ENCODE measurements around the gene CLDND2. TPM values are rescaled to one million over a fixed set of nuclear protein-coding genes. Genes with fewer than 3 reads are reported as not detected.

Gene CLDND2
- total RNA-seq, 3 donors from 2014 or later, result 1.3 to 2.1 (median 1.3) TPM

DNA sequence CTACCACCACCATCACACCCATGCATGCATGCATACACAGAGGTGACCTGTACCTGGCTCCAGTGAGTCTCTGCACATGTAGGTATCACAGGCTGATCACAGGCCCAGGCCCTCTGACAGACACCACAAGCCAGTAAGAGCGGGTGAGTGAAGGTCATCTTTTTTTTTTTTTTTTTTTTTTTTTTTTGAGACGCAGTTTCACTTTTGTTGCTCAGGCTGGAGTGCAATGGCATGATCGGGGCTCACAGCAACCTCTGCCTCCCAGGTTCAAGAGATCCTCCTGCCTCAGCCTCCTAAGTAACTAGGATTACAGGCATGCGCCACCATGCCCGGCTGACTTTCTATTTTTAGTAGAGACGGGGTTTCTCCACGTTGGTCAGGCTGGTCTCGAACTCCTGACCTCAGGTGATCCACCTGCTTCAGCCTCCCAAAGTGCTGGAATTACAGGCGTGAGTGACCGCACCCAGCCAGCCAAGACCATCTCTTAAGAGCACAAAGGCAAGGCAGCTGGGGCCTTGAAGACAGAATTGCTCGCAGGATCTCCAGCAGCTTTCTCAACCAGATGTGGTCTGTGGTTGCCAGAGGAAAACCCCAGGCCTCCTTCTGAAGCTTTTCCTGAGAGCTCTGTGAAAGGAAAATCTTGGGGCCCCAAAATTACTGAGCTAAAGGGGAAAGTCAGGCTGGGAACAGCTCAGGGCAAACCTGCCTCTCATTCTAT is 6.9 kb upstream of the CLDND2 start:
- intact Hi-C loops (cut with DNase I, micrococcal nuclease), result no loop called here
- DNase-seq (no peak), ATAC-seq (no peak)
- no peaks in the 10 kb centered on the region for H3K9me3 ChIP-seq
- TF ChIP-seq CTCF (IDR thresholded peaks at IDR 0.05), result no peak
- no peaks in the 10 kb centered on the region for H3K4me1 ChIP-seq (ENCODE audit: low read depth)
- H3K36me3 ChIP-seq (ENCODE audit: low read depth), result no peaks in the 10 kb centered on the region
- no peak overlapping the region for H3K4me3 ChIP-seq

DNA sequence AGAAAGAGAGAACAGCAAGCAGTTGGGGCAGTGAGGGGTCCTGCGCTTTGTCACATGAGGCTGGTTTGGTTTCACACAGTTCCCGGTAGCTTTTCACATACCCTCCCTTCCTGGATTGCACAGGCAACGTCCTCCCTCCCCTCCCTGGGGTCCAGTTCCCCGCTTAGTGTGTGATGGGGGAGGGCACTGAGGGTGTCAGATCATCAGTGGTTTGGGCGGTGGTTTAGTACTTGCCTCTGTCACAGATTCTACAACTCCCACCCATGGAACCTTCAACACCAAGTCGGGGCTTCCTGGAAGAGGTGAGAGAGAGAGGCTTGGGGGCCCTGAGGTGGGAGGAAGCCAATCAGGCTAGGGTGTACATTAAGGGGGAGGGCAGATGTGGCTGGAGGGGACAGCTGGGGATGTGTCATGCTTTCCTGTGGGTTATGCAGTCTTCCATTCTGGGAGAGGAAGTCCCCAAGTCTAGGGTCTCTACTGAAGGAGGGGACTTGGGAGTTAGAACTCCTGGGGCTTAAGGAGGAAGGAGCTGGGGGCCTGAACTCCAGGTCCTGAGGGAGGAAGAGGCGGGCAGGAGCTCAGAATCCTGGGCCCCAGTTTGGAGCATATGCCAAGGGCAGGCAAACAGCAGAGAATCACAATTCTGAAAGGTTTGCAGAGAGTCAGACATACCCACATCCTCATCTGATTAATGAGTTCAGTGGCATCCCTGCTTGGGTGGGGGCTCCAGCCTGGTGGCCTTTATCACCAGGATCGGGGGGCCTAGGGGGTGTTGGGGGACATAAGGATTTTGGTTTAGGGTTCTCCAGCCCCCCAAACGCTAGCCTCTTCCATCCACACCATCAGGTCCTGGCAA is 4.1 kb upstream of the CLDND2 start, which contains the start of gene NKG7:
Gene NKG7 (minus strand): TSS at position 6 of the 856 bp plus-strand sequence. CDS start 119 bp downstream, outside the sequence.
- Histone ChIP-seq H3K4me3 (no peak within 1 kb of the TSS), H3K36me3 (ENCODE audit: low read depth) (no peaks in the 10 kb centered on the region), H3K4me1 (ENCODE audit: low read depth) (peaks cover 6% of the 10 kb centered on the region), H3K9me3 (no peaks in the 10 kb centered on the region)
- intact Hi-C loops (cut with DNase I, micrococcal nuclease), result no loop called here
- TF ChIP-seq CTCF (IDR thresholded peaks at IDR 0.05), result no peak
- DNase-seq, result peak; percentile 38 to 46 (median 41)
- peak; percentile 48 for ATAC-seq

- peak in 1 of 3 donors; percentile 47 for DNase-seq
- no peak for TF ChIP-seq CTCF (IDR thresholded peaks at IDR 0.05)
- intact Hi-C loops (cut with DNase I, micrococcal nuclease), result no loop called here
- ATAC-seq, result no peak
- H3K4me1 ChIP-seq (ENCODE audit: low read depth), result peaks cover 6% of the 10 kb centered on the region
- H3K9me3 ChIP-seq, result no peaks in the 10 kb centered on the region
- no peaks in the 10 kb centered on the region for H3K36me3 ChIP-seq (ENCODE audit: low read depth)
- H3K4me3 ChIP-seq, result no peak overlapping the region
Measured at GRCh38 chr19:51372021-51372648, 3.3 kb upstream of the CLDND2 start.

DNA sequence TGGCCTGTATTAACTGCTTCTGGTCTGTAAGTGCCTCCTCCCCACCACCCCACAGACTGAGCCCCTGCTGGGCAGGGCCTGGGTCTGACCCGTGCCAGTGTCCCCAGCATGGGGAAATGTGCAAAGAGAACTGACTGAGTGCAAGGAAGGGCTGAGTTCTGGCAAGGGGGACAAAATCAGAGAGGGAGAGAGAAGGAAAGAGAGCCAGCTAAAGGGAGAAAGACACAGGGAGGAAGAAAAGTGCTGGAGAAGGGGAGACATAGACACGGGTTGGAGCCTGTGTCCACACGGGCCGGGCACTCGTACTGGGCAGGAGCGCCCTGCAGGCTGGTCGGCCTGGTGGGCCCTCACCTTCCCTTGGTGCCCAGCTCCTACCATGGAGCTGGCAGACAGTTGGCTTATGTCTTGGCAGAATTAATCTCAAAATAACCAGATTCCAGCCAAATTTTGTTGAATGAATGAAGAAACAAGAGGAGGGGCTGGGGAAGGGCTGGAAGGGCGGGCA is 2.4 kb upstream of the CLDND2 start:
- ATAC-seq (no peak), DNase-seq (no peak)
- H3K4me3 ChIP-seq, result no peak overlapping the region
- H3K9me3 ChIP-seq, result no peaks in the 10 kb centered on the region
- peaks cover 6% of the 10 kb centered on the region for H3K4me1 ChIP-seq (ENCODE audit: low read depth)
- no peaks in the 10 kb centered on the region for H3K36me3 ChIP-seq (ENCODE audit: low read depth)
- intact Hi-C loops (cut with DNase I, micrococcal nuclease), result no loop called here
- TF ChIP-seq CTCF (IDR thresholded peaks at IDR 0.05), result no peak

DNA sequence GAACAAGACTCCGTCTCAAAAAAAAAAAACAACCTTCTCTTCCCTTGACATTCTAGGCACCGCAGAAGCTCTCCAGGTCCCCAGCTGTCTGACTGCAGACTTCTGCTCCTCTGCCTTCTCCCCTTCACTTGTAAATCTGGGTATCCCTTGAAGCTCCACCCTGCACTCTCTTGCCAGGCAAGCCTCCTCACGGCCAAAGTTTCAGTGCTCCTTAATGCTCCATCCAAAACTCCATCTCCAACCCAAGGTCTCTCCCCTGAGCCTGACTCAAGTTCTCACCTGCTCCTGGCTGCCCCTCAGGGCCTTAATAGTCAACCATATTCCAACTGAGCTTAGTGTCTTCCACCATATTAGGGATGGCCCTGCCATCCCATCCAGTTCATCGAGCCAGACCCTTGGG is 1.4 kb upstream of the CLDND2 start:
- no peaks in the 10 kb centered on the region for H3K36me3 ChIP-seq (ENCODE audit: low read depth)
- no peak for TF ChIP-seq CTCF (IDR thresholded peaks at IDR 0.05)
- ATAC-seq, result no peak
- intact Hi-C loops (cut with DNase I, micrococcal nuclease), result no loop called here
- no peaks in the 10 kb centered on the region for H3K9me3 ChIP-seq
- no peak for DNase-seq
- no peak overlapping the region for H3K4me3 ChIP-seq
- H3K4me1 ChIP-seq (ENCODE audit: low read depth), result peaks cover 9% of the 10 kb centered on the region

Measured in mucosa of descending colon (tissue), 3 donors.